Keratinocyte (primary cell): ENCODE results near the gene SIK2. TPM values are rescaled to one million over a fixed set of nuclear protein-coding genes. Genes with fewer than 3 reads are reported as not detected.

Source experiments
- DNase-seq: peaks from one replicate; pipeline ENCODE4 v3.0.0-alpha.2; 2011; ENCODE audit warnings: low read depth, missing footprints, low spot score
- FAIRE-seq: peaks from 2 replicates; lab custom pipeline; 2011; peaks lifted over from hg19 to GRCh38; lab: Jason Lieb, UNC
- H2AFZ ChIP-seq: 2 replicates; pipeline ENCODE4 v1.6.0; 2012; ENCODE audit warnings: low read length, control low read depth, inconsistent platforms; ENCODE audit not compliant: control insufficient read depth
- H3K27ac ChIP-seq: 2 replicates; pipeline ENCODE4 v1.5.1; 2011; ENCODE audit warnings: low read length; ENCODE audit not compliant: control insufficient read depth, insufficient read depth
- H3K27me3 ChIP-seq: 3 replicates; pipeline ENCODE4 v1.6.0; 2011; ENCODE audit warnings: low read length; ENCODE audit not compliant: control insufficient read depth, insufficient read depth; ENCODE audit errors: extremely low read depth
- H3K36me3 ChIP-seq, 2 experiments: 2 replicates in 1 of 2; 3 replicates in 1 of 2; pipeline ENCODE4 v1.5.1; 2011; ENCODE audit warnings: low read length in 2 of 2, mild to moderate bottlenecking in 1 of 2; ENCODE audit not compliant: control insufficient read depth in 2 of 2, insufficient read depth in 2 of 2; ENCODE audit errors: extremely low read depth in 1 of 2
- H3K4me1 ChIP-seq: 3 replicates; pipeline ENCODE4 v1.5.1; 2011; ENCODE audit warnings: low read length; ENCODE audit not compliant: control insufficient read depth, insufficient read depth; ENCODE audit errors: extremely low read depth
- H3K4me2 ChIP-seq: 3 replicates; pipeline ENCODE4 v1.6.0; 2011; ENCODE audit warnings: low read depth, low read length; ENCODE audit not compliant: control insufficient read depth, insufficient read depth; ENCODE audit errors: extremely low read depth
- H3K4me3 ChIP-seq, 3 experiments: fragments of 200-600 bp in 1 of 3; sonication (generic) in 1 of 3; 2 replicates in 2 of 3; 3 replicates in 1 of 3; pipeline ENCODE4 v1.5.1; 2011 to 2016; ENCODE audit warnings: low read length in 3 of 3, mild to moderate bottlenecking in 3 of 3, control low read depth in 2 of 3, inconsistent platforms in 1 of 3, low read depth in 1 of 3, mixed read lengths in 1 of 3, mixed run types in 1 of 3, moderate library complexity in 1 of 3; ENCODE audit not compliant: control insufficient read depth in 2 of 3, insufficient read depth in 2 of 3; ENCODE audit errors: extremely low read depth in 1 of 3
- H3K79me2 ChIP-seq: 2 replicates; pipeline ENCODE4 v1.6.0; 2012; ENCODE audit warnings: low read length; ENCODE audit not compliant: control insufficient read depth, insufficient read depth
- H3K9ac ChIP-seq: 3 replicates; pipeline ENCODE4 v1.6.0; 2011; ENCODE audit warnings: low read length; ENCODE audit not compliant: control insufficient read depth, insufficient read depth; ENCODE audit errors: extremely low read depth
- H3K9me1 ChIP-seq: 3 replicates; pipeline ENCODE4 v1.6.0; 2011; ENCODE audit warnings: low read length; ENCODE audit not compliant: control insufficient read depth, insufficient read depth; ENCODE audit errors: extremely low read depth
- H3K9me3 ChIP-seq: 2 replicates; pipeline ENCODE4 v1.5.1; 2012; ENCODE audit warnings: low read depth, low read length; ENCODE audit not compliant: control insufficient read depth
- H4K20me1 ChIP-seq: 3 replicates; pipeline ENCODE4 v1.6.0; 2011; ENCODE audit warnings: low read length; ENCODE audit not compliant: control insufficient read depth, insufficient read depth; ENCODE audit errors: extremely low read depth
- EZH2 ChIP-seq: IDR thresholded peaks from one replicate; pipeline ENCODE4 v1.6.1; 2012; ENCODE audit warnings: inconsistent platforms, mild to moderate bottlenecking, low read length, moderate library complexity
- dilution Hi-C: fragments of 300-500 bp; cut with MboI; formaldehyde crosslinking; loops from one replicate; pipeline ENCODE4 v1.7.0; 2020; ENCODE audit warnings: low sequenced_read_pairs; ENCODE audit not compliant: extremely low pct_ligation_motif_present
- polyA plus RNA-seq, 5 experiments: library from polyadenylated mRNA; depleted of rRNA in 3 of 5; stranded (reverse) in 3 of 5; stranded (forward) in 1 of 5; unstranded in 1 of 5; fragments of >200 nt; gene quantifications; 1 replicate in 1 of 5; 2 replicates in 3 of 5; 3 replicates in 1 of 5; pipeline versions ENCODE4 v1.2.1 to v1.2.3, GENCODE V29; 2011 to 2012; ENCODE audit warnings: missing spikeins in 2 of 5, low read depth in 1 of 5, low replicate concordance in 1 of 5
- TF ChIP-seq, protein P1 (sequence below), 3 experiments: IDR thresholded peaks in 1 of 3; conservative IDR thresholded peaks in 1 of 3; optimal IDR thresholded peaks in 1 of 3; 2 replicates in 2 of 3; 3 replicates in 1 of 3; pipeline versions ENCODE3 to v1.5.1; 2011; ENCODE audit warnings: low read length in 3 of 3, mild to moderate bottlenecking in 3 of 3, moderate library complexity in 2 of 3, control low read depth in 1 of 3, inconsistent platforms in 1 of 3; ENCODE audit not compliant: insufficient read depth in 2 of 3; ENCODE audit errors: extremely low read depth in 1 of 3

SIK2 gene
- polyA plus RNA-seq, 1 donor (not counting 4 experiments of a cell fraction or from before 2014, with no cell fraction given): 10.0 TPM

DNA sequence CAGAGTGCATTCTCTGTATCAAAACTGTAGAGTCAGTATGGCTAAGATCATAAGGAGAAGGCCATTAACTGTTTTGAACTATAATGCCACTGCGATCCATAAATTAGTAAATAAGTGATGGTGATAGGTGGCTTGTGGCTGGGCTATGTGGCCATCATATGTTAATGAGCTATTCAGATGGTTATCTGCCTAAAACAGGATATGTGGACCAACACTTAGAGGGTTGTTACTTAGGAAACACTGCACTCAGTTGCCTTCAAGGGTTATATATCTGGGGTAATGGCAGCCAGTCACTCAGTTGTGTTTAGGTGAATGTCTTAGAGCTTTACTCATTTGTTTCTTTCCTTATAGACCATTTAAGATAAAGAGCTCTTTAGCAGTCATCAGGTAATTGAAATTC is 97.9 kb downstream of the SIK2 start:
- dilution Hi-C loops: no loop called here
- DNase-seq (no peak), FAIRE-seq (no peak)
- Histone ChIP-seq H2AFZ (no peak overlapping the region), H4K20me1 (no peaks in the 10 kb centered on the region), H3K9me3 (no peaks in the 10 kb centered on the region), H3K27ac (no peak overlapping the region), H3K4me2 (no peak overlapping the region), H3K9ac (no peak overlapping the region), H3K9me1 (no peaks in the 10 kb centered on the region), H3K4me1 (no peaks in the 10 kb centered on the region), H3K27me3 (no peaks in the 10 kb centered on the region), H3K79me2 (no peaks in the 10 kb centered on the region), H3K36me3 (peaks cover 4 to 8% of the 10 kb centered on the region in 2 experiments), H3K4me3 (no peak overlapping the region)
- TF ChIP-seq EZH2: no peak

DNA sequence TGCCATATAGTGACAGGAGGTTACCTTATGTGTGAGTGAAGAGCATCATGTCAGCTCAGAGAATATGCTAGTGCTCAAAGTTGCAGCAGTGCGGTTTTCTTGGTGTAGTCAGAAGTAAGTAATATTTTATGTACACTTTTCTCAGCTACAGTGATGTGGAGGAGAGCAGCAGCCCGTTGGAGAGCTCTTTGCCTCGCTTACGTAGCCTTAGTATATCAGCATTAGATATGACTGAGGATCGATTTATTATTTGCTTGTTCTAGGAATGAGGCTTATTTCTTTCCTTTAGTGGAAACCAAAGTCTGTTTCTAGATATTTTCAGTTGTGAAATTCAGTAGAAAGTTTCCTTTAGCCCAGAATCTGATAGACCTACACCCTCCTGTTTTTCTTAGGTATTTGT is 100.4 kb downstream of the SIK2 start:
- H2AFZ ChIP-seq: no peak overlapping the region
- H4K20me1 ChIP-seq: no peaks in the 10 kb centered on the region
- no peaks in the 10 kb centered on the region for H3K79me2 ChIP-seq
- TF ChIP-seq, protein P1, sequence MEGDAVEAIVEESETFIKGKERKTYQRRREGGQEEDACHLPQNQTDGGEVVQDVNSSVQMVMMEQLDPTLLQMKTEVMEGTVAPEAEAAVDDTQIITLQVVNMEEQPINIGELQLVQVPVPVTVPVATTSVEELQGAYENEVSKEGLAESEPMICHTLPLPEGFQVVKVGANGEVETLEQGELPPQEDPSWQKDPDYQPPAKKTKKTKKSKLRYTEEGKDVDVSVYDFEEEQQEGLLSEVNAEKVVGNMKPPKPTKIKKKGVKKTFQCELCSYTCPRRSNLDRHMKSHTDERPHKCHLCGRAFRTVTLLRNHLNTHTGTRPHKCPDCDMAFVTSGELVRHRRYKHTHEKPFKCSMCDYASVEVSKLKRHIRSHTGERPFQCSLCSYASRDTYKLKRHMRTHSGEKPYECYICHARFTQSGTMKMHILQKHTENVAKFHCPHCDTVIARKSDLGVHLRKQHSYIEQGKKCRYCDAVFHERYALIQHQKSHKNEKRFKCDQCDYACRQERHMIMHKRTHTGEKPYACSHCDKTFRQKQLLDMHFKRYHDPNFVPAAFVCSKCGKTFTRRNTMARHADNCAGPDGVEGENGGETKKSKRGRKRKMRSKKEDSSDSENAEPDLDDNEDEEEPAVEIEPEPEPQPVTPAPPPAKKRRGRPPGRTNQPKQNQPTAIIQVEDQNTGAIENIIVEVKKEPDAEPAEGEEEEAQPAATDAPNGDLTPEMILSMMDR (optimal IDR thresholded peaks at IDR 0.05 in 1 of 3, IDR thresholded peaks at IDR 0.05 in 1 of 3, conservative IDR thresholded peaks at IDR 0.05 in 1 of 3; ENCODE audit: extremely low read depth in 1 of 3, insufficient read depth in 2 of 3, low read length in 3 of 3): no peak
- no peak for TF ChIP-seq EZH2
- peaks cover 8 to 12% of the 10 kb centered on the region in 2 experiments for H3K36me3 ChIP-seq
- no peaks in the 10 kb centered on the region for H3K9me1 ChIP-seq
- no peak overlapping the region for H3K9ac ChIP-seq
- DNase-seq (no peak), FAIRE-seq (no peak)
- H3K27ac ChIP-seq: no peak overlapping the region
- no peaks in the 10 kb centered on the region for H3K9me3 ChIP-seq
- no peak overlapping the region for H3K4me2 ChIP-seq
- no peak overlapping the region for H3K4me3 ChIP-seq
- H3K27me3 ChIP-seq: no peaks in the 10 kb centered on the region
- peaks cover 4% of the 10 kb centered on the region for H3K4me1 ChIP-seq
- dilution Hi-C loops: no loop called here

DNA sequence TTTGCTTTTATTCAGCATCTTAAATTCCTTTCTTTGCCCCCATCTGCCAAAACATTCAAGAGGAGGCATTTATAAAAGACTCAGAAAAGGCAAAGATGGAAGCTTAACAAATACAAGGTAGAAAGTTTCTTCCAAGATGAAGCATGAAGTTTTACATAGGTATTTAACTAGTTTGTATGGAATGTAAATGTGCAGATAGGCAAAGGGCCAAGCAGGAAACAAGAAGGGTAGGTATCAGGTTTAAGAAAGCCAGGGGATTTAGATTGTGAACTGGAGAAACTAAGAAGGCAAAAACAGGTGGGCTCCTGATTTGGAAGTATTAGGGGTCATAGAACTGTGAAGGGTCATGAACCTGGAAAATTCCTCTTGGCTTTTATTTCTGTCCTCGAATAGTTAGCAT is 101.3 kb downstream of the SIK2 start:
- no peaks in the 10 kb centered on the region for H4K20me1 ChIP-seq
- peaks cover 9 to 15% of the 10 kb centered on the region in 2 experiments for H3K36me3 ChIP-seq
- FAIRE-seq (no peak), DNase-seq (no peak)
- no peaks in the 10 kb centered on the region for H3K9me1 ChIP-seq
- no peaks in the 10 kb centered on the region for H3K27me3 ChIP-seq
- no peak for TF ChIP-seq EZH2
- TF ChIP-seq, protein P1 (optimal IDR thresholded peaks at IDR 0.05 in 1 of 3, IDR thresholded peaks at IDR 0.05 in 1 of 3, conservative IDR thresholded peaks at IDR 0.05 in 1 of 3; ENCODE audit: extremely low read depth in 1 of 3, insufficient read depth in 2 of 3, low read length in 3 of 3): no peak
- no peak overlapping the region for H3K4me2 ChIP-seq
- H3K9me3 ChIP-seq: no peaks in the 10 kb centered on the region
- H3K4me3 ChIP-seq: no peak overlapping the region
- peaks cover 4% of the 10 kb centered on the region for H3K4me1 ChIP-seq
- dilution Hi-C loops: no loop called here
- H3K27ac ChIP-seq: no peak overlapping the region
- no peaks in the 10 kb centered on the region for H3K79me2 ChIP-seq
- H2AFZ ChIP-seq: no peak overlapping the region
- H3K9ac ChIP-seq: no peak overlapping the region
